ENCODE measurements around the gene WDR7. TPM values are rescaled to one million over a fixed set of nuclear protein-coding genes. Genes with fewer than 3 reads are reported as not detected.

The WDR7 gene
- polyA plus RNA-seq, 1 donor = 12.6 TPM

- no peak for DNase-seq
These were observed 7.1 kb downstream of the WDR7 start for GRCh38 chr18:56658261-56658660.

- DNase-seq = no peak
These were observed 8.0 kb downstream of the WDR7 start for GRCh38 chr18:56659111-56659510.

- no peak for DNase-seq
These were observed 9.5 kb downstream of the WDR7 start for GRCh38 chr18:56660655-56661054.

GRCh38 chr18:56661360-56662062 is 10.4 kb downstream of the WDR7 start:
- DNase-seq = no peak

- no peak for DNase-seq
These were observed 10.9 kb downstream of the WDR7 start for GRCh38 chr18:56662063-56662408.

- no peak for DNase-seq
These were observed 11.3 kb downstream of the WDR7 start for GRCh38 chr18:56662502-56662901.

- no peak for DNase-seq
These were observed 11.7 kb downstream of the WDR7 start for GRCh38 chr18:56662902-56663301.

- DNase-seq = no peak
These were observed 21.2 kb downstream of the WDR7 start for GRCh38 chr18:56672391-56672790.

- DNase-seq = no peak
These were observed 21.8 kb downstream of the WDR7 start for GRCh38 chr18:56672981-56673380.

- DNase-seq = no peak
These were observed 25.5 kb downstream of the WDR7 start for GRCh38 chr18:56676639-56677038.

GRCh38 chr18:56678836-56679565 is 27.8 kb downstream of the WDR7 start:
- DNase-seq = no peak

GRCh38 chr18:56684277-56684676 is 33.1 kb downstream of the WDR7 start:
- no peak for DNase-seq

GRCh38 chr18:56691530-56691929 is 40.4 kb downstream of the WDR7 start:
- DNase-seq = no peak

- DNase-seq = no peak
These were observed 45.8 kb downstream of the WDR7 start for GRCh38 chr18:56696966-56697365.

GRCh38 chr18:56702946-56703345 is 51.8 kb downstream of the WDR7 start:
- no peak for DNase-seq

- DNase-seq = no peak
These were observed 58.3 kb downstream of the WDR7 start for GRCh38 chr18:56709463-56709862.

GRCh38 chr18:56711708-56712445 is 60.7 kb downstream of the WDR7 start:
- DNase-seq = no peak

GRCh38 chr18:56712761-56713160 is 61.6 kb downstream of the WDR7 start:
- no peak for DNase-seq

GRCh38 chr18:56715121-56715520 is 64.0 kb downstream of the WDR7 start:
- DNase-seq = no peak

GRCh38 chr18:56716692-56717146 is 65.6 kb downstream of the WDR7 start:
- no peak for DNase-seq

- no peak for DNase-seq
These were observed 69.9 kb downstream of the WDR7 start for GRCh38 chr18:56721031-56721430.

- DNase-seq = no peak
These were observed 70.3 kb downstream of the WDR7 start for GRCh38 chr18:56721491-56721890.

GRCh38 chr18:56722518-56722917 is 71.4 kb downstream of the WDR7 start:
- DNase-seq = no peak

- no peak for DNase-seq
These were observed 71.9 kb downstream of the WDR7 start for GRCh38 chr18:56723068-56723467.
